GM19099 (cell line): ENCODE measurements around the gene DIP2B.

Source experiments
- POLR2A ChIP-seq: IDR thresholded peaks from 3 replicates; pipeline ENCODE4 v1.6.1; 2011; ENCODE audit warnings: low read depth; ENCODE audit not compliant: insufficient read length; ENCODE audit errors: extremely low read depth

The DIP2B gene

DNA sequence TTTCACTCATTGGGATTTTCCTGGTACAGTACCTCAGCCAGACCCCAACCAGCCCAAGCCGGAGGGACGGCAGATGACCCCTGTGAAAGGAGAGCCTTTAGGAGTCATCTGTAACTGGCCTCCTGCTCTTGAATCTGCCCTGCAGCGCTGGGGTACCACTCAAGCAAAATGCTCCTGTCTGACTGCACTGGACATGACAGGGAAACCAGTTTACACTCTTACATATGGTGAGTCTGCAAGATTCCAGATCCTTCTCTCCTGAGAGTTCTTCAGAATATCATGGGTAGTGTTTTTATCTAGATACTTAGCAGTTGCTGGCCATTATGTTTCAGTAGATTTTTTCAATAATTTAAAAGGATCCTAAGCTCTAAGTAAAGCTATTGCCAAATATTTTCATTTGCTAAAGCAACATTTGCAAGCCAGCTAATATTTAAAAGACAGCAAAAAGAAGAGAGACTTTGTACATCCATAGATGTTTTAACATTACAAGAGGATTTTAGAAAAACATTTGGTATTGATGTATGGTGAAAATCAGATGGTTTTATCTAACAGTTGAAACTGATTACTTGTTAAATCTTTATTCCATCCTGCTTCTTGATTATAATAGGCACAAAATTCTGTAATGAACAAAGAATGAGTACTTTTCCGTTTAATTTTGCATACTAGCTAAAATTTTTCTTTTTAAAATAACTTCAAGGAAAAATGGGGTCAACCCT is 174.0 kb downstream of the DIP2B start:
- TF ChIP-seq POLR2A: no peak

DNA sequence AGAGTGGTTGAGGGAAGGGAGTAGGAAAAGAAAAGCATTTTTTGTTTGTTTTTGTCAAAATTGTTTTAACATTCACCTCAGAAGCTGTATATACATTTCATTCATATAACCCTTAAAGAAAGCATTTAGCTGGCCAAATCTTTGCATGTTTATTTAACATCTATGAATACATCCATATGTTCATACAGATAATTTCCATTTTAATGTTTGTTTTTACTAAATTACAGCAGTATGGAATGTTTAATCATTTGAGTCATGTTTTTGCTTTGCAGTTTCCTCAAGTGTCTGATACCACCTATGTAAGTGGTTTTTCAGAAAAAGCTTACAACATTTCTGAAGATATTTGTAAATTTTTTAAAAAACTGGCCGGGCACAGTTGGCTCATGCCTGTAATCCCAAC is 174.8 kb downstream of the DIP2B start:
- TF ChIP-seq POLR2A: no peak

DNA sequence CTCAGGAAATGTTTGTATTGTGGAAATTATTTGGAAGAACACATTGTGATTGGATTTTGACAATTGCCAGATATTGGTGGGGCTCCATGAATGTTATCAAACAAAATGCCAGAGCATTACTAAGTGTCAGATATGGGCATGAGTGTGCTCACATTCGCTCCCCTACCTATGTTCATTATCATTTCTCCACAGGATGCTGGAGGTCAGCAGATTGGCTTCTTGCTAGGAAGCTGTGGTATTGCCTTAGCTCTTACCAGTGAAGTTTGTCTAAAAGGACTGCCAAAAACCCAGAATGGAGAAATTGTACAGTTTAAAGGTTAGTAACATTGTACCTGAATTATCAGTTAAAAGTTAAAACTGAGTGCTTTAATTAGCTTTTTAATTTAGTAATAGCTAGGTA is 180.9 kb downstream of the DIP2B start:
- no peak for TF ChIP-seq POLR2A

DNA sequence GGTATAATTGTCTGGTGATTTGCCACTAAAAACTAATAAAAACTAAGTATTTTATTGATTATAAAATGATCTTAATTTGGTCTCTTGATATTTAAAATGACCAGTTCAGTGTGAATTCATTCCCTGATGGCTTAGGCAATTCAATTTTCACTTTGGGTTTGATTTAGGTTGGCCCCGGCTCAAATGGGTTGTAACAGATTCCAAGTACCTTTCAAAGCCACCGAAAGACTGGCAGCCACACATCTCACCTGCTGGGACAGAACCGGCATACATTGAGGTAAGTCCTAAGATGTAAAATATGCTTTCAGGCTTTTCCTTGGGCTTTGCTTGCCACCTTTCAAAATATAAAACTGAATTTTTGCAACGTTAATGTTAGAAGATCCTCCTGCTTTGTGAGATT is 181.6 kb downstream of the DIP2B start:
- TF ChIP-seq POLR2A: no peak

DNA sequence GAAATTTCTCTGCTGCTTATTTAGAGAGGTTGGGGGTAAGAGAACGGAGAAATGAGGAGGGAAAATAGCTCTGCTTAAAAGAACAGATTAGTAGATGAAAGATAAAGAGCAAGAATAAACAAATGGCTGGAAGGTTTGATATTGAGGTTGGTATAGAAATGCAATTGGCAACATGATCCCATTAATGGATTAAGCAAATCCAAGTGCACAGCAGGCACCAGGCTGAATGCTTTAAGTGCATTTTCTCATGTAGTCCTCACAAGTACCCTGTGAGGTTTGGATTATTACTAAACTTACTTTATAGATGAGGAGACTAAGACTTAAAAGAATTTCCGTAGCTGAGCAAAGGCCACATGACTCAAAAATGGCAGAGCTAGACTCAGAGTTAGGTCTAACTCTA is 182.2 kb downstream of the DIP2B start:
- TF ChIP-seq POLR2A: no peak

DNA sequence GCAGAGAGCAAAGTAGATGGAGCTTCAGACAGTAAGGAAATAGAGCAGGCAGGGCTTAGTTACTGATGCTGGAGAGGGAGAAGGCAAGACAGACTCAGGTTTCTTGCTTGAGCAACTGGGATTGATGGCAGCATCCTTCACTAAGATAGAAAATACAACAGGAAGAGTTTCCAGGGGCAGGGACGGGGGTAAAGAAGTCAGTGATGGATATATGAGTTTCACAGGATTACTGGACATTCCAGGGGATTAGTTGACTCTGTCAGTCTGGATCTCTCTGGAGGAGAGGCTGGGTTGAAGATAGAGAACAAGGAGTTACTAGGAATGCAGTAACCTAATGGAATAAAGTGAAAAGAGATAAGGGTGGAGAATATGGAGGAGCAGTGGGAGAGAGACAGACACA is 184.7 kb downstream of the DIP2B start:
- no peak for TF ChIP-seq POLR2A

DNA sequence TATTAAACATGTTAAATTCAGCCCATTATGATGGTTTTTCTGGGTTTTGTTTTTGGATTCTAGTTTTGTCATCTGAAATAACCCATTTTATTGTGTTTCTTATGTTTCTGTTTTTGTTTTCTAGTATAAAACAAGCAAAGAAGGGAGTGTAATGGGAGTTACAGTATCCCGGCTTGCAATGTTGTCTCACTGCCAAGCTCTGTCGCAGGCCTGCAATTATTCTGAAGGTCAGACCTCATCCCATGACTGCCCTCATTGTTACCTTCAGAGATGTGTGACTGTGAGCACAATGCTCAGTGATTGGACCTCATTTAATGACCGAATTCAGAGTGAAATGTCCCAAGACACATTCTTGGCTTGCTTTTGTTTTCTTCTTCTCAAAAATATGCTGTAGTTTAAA is 186.1 kb downstream of the DIP2B start:
- TF ChIP-seq POLR2A: no peak

DNA sequence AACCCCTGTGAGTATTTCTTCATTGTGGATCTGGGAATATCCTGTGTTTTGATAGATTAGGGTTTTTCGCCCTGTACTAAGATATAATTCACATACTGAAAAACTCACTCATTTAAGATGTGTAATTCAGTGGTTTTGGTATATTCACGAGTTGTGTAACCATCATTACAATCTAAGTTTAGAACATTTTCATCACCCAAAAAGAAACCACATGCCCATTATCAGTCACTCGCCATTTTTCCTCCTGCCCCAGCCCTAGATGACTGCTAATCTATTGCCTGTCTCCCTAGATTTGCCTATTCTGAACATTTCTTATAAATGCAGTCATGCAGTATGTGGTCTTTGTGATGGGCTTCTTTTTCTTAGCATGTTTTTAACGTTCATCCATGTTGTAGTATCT is 191.2 kb downstream of the DIP2B start:
- no peak for TF ChIP-seq POLR2A

DNA sequence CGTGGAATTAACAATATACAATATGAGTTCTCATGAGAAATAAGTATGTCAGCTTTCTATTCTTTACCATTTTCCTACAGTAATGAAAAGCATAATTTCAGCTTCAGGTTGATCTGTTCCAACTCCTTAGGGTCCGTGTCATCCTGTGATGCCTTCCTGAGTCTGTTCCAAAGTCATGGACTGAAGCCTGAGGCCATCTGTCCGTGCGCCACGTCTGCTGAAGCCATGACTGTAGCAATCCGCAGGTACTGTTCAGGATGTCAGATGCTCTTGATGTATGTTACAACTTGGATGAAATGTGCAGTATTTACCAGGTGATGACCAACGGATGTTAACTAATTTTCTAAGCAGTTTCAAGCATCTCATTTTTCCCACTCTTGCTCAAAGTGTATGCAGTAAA is 192.1 kb downstream of the DIP2B start:
- TF ChIP-seq POLR2A: no peak

DNA sequence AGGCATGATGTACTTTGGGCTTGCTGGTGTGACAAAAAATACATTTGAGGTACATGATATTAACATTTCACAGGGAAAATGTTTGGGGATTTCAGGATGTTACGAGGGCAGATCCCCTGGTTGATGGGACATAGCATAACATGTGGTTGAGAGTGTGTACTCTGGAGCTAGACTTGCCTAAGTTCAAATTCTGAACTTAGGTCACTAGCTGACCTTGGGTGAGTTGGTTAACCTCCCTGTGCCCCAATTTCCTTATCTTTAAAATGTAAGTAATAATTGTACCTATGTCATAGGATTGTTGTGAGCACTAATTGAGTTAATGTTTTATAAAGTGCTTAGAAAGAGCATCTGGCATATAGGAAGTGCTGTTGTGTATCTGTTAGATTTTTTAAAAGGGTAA is 194.4 kb downstream of the DIP2B start:
- TF ChIP-seq POLR2A: no peak

DNA sequence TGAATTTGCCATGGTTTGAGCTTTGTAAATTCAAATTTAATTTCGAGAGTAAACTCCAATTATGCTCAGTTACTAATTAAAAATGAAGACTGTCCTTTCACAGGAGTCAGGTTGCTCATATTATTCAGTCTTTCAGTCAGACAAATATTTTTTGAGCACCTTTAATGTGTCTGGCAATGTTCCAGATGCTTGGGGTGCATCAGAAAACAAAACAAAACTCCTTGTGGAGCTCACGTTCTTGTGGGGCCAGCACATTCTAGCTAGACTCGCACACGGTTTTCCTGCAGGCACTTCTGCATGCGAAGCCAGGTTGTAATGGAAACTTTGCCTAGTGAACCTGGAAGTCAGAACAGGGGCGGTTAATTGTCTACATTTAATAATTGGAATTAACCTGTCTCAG is 195.2 kb downstream of the DIP2B start:
- no peak for TF ChIP-seq POLR2A

DNA sequence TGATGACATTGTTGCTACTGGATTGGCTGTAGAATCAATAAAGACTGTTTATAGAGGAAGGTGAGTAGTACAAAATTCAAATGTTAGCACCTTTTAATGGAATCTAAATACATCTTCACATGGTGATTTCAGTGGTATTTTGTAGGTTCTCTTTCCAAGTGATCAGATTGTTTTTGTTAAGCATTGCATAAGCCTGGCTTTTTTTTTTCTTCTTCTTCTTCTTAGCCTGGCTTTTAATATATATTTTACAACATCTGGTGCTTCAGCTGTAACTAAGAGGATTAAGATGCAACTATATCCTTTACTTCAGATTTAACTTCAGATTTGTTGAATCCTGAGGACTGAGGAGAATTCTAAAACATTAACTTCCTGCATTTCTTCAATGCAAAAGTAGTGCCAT is 201.8 kb downstream of the DIP2B start:
- TF ChIP-seq POLR2A: no peak

DNA sequence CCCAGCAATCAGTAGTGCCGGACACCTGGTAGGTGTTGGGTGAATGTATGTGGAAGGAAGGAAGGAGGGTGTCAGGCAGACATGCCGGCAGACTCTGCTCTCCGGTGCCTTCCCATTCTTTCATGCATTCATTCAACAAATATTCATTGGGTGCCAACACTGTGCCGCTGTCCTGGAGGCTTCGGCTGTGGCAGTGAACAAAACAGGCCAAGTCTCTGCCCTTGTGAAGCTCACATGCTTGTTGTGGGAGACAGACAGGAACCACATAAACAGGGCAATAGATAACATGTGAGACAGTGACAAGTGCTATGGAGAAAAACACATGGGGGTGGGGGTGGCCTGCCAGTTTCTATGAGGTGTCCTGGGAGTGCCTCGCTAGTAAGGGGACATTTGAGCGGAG is 202.6 kb downstream of the DIP2B start:
- TF ChIP-seq POLR2A: no peak

DNA sequence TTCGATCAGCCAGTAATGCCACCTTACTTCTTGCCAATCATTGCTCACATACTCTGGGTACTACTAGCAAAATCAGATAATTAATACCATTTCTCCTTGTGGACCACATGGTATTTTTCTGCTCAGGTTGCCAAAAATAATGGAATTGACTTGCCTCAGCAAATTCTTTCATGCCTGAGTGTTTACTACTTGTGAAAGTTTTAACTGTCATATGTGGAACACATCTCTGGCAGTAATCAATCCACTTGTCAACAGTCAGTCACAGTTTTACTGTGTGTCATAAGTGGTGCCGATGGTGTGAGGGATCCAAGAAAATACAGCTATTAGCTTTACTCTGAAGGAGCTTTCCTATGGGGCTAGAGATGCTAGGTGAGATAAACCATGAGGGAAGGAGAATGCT is 203.8 kb downstream of the DIP2B start:
- TF ChIP-seq POLR2A: no peak

DNA sequence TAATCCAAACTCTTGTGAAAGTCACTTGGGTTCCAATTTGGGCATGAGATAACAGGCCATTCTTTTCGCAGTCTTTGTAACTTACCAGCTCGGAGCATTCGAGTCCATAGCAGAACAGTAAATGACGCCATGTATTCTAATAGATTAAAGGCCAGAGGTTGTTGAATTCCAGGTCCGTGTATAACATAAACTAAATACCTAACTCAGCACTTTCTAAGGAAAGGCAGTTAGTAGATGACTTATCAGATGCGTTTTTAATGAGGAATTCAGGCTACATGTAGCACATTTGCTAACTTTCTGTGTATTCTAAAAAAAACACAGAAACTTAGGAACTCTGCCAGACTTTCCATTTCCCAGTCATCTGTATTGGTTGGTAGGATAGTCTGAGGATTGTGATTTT is 206.3 kb downstream of the DIP2B start:
- no peak for TF ChIP-seq POLR2A

DNA sequence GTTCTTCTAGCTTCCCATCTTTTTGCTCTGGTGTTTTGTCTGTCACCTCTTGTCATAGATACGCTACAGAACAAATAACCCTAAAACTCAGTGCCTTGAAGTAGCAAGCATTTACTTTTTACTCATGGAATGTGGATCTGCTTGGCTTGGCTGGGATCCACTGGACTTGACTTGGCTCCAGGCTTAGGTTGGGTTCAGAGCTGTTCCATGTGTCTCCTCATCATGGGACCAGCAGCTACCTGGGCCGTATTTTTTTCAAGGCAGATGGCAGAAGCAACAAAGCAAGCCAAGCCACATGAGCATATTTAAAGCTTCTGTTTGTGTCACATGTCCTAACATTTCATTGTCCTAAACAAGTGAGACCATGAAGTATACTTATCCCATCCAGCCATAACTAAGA is 210.4 kb downstream of the DIP2B start:
- no peak for TF ChIP-seq POLR2A

DNA sequence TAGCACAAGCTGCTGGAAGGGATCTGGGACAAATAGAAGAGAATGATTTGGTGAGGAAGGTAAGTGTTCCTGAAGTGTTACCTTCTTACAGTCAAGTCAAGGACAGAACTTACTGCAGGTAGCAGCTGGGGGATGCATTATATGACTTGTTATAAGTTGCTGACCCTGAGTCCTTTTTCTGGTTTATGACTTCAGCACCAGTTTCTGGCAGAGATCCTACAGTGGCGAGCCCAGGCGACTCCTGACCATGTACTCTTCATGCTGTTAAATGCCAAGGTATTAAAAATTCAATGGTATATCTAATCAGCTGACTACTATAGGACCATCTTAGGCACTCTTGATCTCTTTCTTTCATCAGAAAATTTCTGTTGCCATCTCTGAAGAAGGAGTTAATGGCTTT is 214.0 kb downstream of the DIP2B start:
- no peak for TF ChIP-seq POLR2A
